Measurements from ENCODE around the gene SFT2D2.
A peak's percentile ranks its signal among the peaks of the same experiment; 100 is the strongest.

Gene SFT2D2

GRCh38 chr1:168210312-168210711 is 15.5 kb upstream of the SFT2D2 start:
- peaks cover 14% of the 10 kb centered on the region for H3K9me3 Mint-ChIP-seq
- ATAC-seq, result no peak
- no peak overlapping the region for H3K27ac Mint-ChIP-seq
- H3K4me3 Mint-ChIP-seq, result no peak overlapping the region
- H3K36me3 Mint-ChIP-seq, result peaks cover 13% of the 10 kb centered on the region
- no peaks in the 10 kb centered on the region for H3K4me1 Mint-ChIP-seq
- no peaks in the 10 kb centered on the region for H3K27me3 Mint-ChIP-seq

DNA sequence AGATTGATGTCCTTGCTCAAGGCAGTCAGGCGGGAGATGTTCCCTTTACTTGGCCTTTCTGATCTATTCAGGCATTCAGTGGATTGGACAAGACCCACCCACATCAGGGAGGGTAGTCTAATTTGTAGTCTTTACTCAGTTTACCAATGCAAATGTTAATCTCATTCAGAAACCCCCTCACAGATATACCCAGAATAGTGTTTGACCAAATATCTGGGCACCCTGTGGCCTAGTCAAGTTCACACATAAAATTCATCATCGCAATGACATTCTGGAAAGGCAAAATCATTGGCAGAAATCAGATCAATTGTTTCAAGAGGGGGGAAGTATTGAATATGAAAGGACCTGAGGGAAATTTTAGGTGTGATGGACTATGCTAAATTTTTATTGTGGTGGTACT is 12.5 kb upstream of the SFT2D2 start:
- no peaks in the 10 kb centered on the region for H3K27me3 Mint-ChIP-seq
- H3K36me3 Mint-ChIP-seq, result peaks cover 6% of the 10 kb centered on the region
- H3K4me1 Mint-ChIP-seq, result no peaks in the 10 kb centered on the region
- no peak overlapping the region for H3K4me3 Mint-ChIP-seq
- ATAC-seq, result no peak
- H3K27ac Mint-ChIP-seq, result no peak overlapping the region
- peaks cover 12% of the 10 kb centered on the region for H3K9me3 Mint-ChIP-seq

DNA sequence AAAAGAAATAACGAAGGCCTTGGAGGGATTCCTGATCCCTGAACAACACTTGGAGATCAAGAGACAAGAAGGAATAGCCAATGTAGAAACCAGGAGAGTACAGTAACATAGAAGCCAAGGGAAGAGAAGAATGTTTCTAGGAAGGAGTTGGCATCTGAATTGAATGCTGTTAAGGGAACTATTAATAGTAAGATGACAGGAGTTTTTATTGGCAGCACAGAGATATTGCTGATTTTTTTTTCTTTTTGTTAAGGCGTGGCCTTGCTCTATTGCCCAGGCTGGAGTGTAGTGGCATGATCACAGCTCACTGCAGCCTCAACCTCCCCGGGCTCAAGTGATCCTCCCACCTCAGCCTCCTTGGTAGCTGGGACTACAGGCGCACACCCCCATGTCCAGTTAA is 9.6 kb upstream of the SFT2D2 start:
- Mint-ChIP-seq H3K4me1 (no peaks in the 10 kb centered on the region), H3K27ac (no peak overlapping the region), H3K36me3 (peaks cover 6% of the 10 kb centered on the region), H3K9me3 (peaks cover 12% of the 10 kb centered on the region), H3K27me3 (no peaks in the 10 kb centered on the region), H3K4me3 (no peak overlapping the region)
- no peak for ATAC-seq

- H3K27ac Mint-ChIP-seq, result no peak overlapping the region
- peaks cover 6% of the 10 kb centered on the region for H3K36me3 Mint-ChIP-seq
- no peak overlapping the region for H3K4me3 Mint-ChIP-seq
- H3K9me3 Mint-ChIP-seq, result peaks cover 7% of the 10 kb centered on the region
- ATAC-seq, result no peak
- no peaks in the 10 kb centered on the region for H3K4me1 Mint-ChIP-seq
- no peaks in the 10 kb centered on the region for H3K27me3 Mint-ChIP-seq
Measured at GRCh38 chr1:168217664-168218063, 8.1 kb upstream of the SFT2D2 start.

- H3K27me3 Mint-ChIP-seq, result no peaks in the 10 kb centered on the region
- no peak for ATAC-seq
- no peak overlapping the region for H3K27ac Mint-ChIP-seq
- H3K9me3 Mint-ChIP-seq, result no peaks in the 10 kb centered on the region
- H3K4me1 Mint-ChIP-seq, result no peaks in the 10 kb centered on the region
- H3K36me3 Mint-ChIP-seq, result no peaks in the 10 kb centered on the region
- H3K4me3 Mint-ChIP-seq, result no peak overlapping the region
Measured at GRCh38 chr1:168218658-168219057, 7.1 kb upstream of the SFT2D2 start.

DNA sequence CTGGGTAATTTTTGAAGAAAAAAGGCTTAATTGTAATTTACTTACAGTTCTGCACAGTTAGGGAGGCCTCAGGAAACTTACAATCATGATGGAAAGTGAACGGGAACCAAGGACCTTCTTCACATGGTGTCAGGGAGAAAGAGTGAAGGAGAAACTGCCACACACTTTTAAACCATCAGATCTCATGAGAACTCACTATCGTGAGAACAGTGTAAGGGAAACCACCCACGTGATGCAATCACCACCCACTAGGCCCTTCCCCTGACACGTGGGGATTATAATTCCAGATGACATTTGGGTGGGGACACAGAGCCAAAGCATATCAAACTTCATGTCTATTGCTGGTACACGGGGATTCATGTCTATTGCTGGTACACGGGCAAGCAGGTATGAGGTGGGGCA is 5.3 kb upstream of the SFT2D2 start:
- Mint-ChIP-seq H3K4me3 (no peak overlapping the region), H3K27ac (no peak overlapping the region)
- no peak for ATAC-seq

DNA sequence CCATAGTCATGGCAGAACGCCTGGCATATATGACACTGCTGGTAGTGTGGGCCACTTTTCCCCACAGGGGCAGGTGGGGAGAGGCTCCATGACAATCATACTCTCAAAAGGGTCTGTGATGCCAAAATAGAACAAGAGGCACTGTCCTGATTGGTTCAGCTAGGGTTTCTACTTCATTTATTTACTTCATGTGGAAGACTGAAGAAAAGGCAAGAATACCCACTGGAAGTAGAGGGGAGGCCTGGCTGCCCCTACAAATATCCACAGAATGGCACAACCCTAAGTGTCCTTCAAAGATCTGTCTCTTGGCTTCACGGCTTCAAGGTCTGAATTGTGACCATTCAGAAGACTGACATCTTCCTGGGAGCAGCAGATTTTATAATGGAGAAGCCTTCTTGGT is 4.5 kb upstream of the SFT2D2 start:
- no peak for ATAC-seq
- Mint-ChIP-seq H3K27me3 (no peaks in the 10 kb centered on the region), H3K4me1 (peaks cover 13% of the 10 kb centered on the region), H3K27ac (no peak overlapping the region), H3K4me3 (no peak overlapping the region), H3K36me3 (no peaks in the 10 kb centered on the region), H3K9me3 (no peaks in the 10 kb centered on the region)

More for the DNA sequence above, 5.3 kb upstream of the SFT2D2 start:
- peaks cover 12% of the 10 kb centered on the region for H3K4me1 Mint-ChIP-seq
- H3K9me3 Mint-ChIP-seq, result no peaks in the 10 kb centered on the region
- no peaks in the 10 kb centered on the region for H3K36me3 Mint-ChIP-seq
- no peaks in the 10 kb centered on the region for H3K27me3 Mint-ChIP-seq

- Mint-ChIP-seq H3K4me1 (peaks cover 30% of the 10 kb centered on the region), H3K9me3 (no peaks in the 10 kb centered on the region), H3K27me3 (no peaks in the 10 kb centered on the region), H3K4me3 (no peak overlapping the region), H3K27ac (no peak overlapping the region), H3K36me3 (no peaks in the 10 kb centered on the region)
- ATAC-seq, result no peak
Measured at GRCh38 chr1:168223261-168223660, 2.5 kb upstream of the SFT2D2 start.

DNA sequence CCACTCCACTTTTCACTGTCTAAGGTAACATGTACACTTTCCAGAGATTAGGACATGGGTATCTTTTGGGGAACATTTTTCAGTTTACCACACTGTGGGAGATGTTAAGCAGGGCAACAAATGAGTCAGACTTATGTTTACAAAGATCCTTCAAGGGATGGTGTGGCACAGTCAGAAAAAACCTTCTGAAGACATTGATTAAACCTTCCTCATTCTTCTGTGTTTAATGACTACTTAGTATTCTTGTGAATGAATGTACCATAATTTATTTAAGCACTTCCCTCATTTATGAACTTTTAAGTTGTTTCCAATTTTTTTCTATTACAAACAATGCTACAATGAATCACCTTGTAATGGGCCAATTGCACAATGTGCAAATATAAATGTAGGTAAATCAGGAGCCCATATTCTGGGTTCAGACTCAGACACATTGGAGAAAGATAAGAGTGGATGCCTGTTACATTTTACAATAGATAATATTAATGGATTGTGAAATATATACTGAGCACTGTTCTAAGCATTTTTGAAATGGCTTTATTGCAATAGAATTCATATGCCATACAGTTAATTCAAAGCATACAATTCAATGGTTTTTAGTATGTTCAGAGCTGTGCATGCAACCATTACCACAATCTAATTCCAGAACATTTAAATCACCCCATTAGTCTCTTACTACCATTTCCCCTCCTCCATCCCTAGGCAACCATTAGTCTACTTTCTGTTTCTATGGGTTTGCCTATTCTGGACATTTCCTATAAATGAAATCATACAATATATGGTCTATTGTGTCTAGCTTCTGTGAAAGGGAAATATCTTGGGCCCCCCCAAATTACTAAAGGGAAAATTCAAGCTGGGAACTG is 1.9 kb upstream of the SFT2D2 start:
- no peak overlapping the region for H3K27ac Mint-ChIP-seq
- H3K4me1 Mint-ChIP-seq, result peaks cover 37% of the 10 kb centered on the region
- ATAC-seq, result no peak
- H3K4me3 Mint-ChIP-seq, result no peak overlapping the region
- H3K36me3 Mint-ChIP-seq, result no peaks in the 10 kb centered on the region
- H3K27me3 Mint-ChIP-seq, result no peaks in the 10 kb centered on the region
- H3K9me3 Mint-ChIP-seq, result no peaks in the 10 kb centered on the region

- Mint-ChIP-seq H3K9me3 (no peaks in the 10 kb centered on the region), H3K27me3 (no peaks in the 10 kb centered on the region), H3K4me1 (peaks cover 46% of the 10 kb centered on the region), H3K27ac (peak overlapping the region; percentile 91), H3K4me3 (peak overlapping the region; percentile 93), H3K36me3 (peaks cover 10% of the 10 kb centered on the region)
- no peak for ATAC-seq
Measured at GRCh38 chr1:168224991-168225390, 813 bp upstream of the SFT2D2 start.

DNA sequence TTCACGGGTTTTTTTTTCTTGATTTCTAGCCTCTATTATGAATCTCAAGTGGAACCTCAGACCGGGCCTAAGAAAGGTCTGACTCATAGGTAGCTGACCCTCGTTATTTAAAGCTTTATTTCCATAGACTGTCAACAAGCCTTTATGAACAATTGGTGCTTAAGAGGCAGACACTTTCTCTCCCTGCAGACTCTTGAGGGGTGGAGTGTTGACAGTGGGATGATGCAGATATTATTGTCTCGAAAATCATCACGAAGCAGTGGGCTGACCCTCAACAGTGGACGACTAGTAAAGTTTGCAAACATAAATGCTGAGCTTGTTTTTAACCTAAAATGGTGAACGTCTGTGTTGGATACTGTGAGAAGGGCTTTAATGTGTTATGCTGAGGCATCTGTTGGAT is 1.8 kb downstream of the SFT2D2 start:
- no peak for ATAC-seq
- peak overlapping the region; percentile 91 for H3K27ac Mint-ChIP-seq
- no peaks in the 10 kb centered on the region for H3K27me3 Mint-ChIP-seq
- peaks cover 31% of the 10 kb centered on the region for H3K36me3 Mint-ChIP-seq
- H3K9me3 Mint-ChIP-seq, result no peaks in the 10 kb centered on the region
- H3K4me1 Mint-ChIP-seq, result peaks cover 64% of the 10 kb centered on the region
- H3K4me3 Mint-ChIP-seq, result peak overlapping the region; percentile 93

DNA sequence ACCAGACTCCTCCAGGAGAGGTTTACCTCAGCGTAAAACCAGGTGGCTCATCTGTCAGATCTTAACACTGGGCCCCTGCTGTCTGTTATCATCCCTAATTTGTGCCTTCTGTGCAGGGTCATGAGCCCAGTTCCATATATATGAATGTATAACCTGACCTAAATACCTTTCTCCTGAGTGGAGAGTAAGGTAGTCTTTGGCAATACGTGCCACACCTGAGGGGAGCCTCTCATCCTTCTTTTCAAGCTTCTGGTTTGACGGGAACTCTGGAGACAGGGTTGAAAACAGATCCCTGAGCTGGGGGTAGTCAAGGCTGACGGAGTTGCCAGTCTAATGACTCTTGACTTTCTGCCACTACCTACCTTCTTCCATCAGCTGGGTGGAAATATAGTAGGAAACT is 4.1 kb downstream of the SFT2D2 start:
- Mint-ChIP-seq H3K36me3 (peaks cover 52% of the 10 kb centered on the region), H3K27me3 (no peaks in the 10 kb centered on the region), H3K4me1 (peaks cover 75% of the 10 kb centered on the region), H3K4me3 (peak overlapping the region; percentile 22), H3K27ac (peak overlapping the region; percentile 91), H3K9me3 (no peaks in the 10 kb centered on the region)
- ATAC-seq, result no peak

GRCh38 chr1:168230709-168231108 is 4.9 kb downstream of the SFT2D2 start:
- Mint-ChIP-seq H3K4me3 (no peak overlapping the region), H3K27ac (no peak overlapping the region), H3K4me1 (peaks cover 76% of the 10 kb centered on the region), H3K27me3 (no peaks in the 10 kb centered on the region), H3K9me3 (no peaks in the 10 kb centered on the region), H3K36me3 (peaks cover 60% of the 10 kb centered on the region)
- no peak for ATAC-seq

DNA sequence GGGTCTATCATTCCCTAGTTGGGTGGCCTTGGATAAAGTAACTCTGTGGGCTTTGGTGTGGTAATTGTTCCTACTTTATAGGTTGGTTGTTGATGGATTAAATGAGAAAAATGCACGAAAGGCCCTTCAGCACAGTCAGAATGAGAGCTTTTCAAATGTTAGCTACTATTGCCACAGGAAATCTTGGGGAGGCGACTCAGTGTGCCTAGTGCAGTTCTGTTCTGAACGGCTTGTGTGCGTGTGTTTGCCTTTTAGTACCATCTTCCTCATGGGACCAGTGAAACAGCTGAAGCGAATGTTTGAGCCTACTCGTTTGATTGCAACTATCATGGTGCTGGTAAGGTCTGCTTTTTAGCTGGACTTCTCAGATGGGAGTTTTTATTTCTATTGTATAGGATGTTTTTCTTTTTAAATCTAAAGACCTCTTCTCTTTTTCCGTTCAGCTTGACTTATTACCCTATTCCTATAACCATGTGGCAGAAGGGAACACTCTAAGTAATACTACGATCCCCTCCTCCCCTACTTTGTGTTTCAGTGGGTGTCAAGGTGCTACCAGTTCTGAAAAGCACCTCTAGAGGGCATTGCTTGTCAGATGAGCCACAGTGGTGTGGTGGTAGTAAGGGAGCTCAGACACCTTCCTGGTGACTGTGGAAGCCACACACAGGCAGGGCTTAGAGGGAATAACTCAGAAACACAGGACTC is 9.2 kb downstream of the SFT2D2 start:
- H3K27ac Mint-ChIP-seq, result no peak overlapping the region
- peaks cover 63% of the 10 kb centered on the region for H3K4me1 Mint-ChIP-seq
- ATAC-seq, result peak; percentile 66
- H3K9me3 Mint-ChIP-seq, result no peaks in the 10 kb centered on the region
- no peak overlapping the region for H3K4me3 Mint-ChIP-seq
- no peaks in the 10 kb centered on the region for H3K27me3 Mint-ChIP-seq
- peaks cover 80% of the 10 kb centered on the region for H3K36me3 Mint-ChIP-seq

- H3K9me3 Mint-ChIP-seq, result no peaks in the 10 kb centered on the region
- peaks cover 62% of the 10 kb centered on the region for H3K4me1 Mint-ChIP-seq
- H3K36me3 Mint-ChIP-seq, result peaks cover 84% of the 10 kb centered on the region
- no peak overlapping the region for H3K27ac Mint-ChIP-seq
- no peak overlapping the region for H3K4me3 Mint-ChIP-seq
- ATAC-seq, result no peak
- H3K27me3 Mint-ChIP-seq, result no peaks in the 10 kb centered on the region
Measured at GRCh38 chr1:168235548-168235885, 9.7 kb downstream of the SFT2D2 start.

DNA sequence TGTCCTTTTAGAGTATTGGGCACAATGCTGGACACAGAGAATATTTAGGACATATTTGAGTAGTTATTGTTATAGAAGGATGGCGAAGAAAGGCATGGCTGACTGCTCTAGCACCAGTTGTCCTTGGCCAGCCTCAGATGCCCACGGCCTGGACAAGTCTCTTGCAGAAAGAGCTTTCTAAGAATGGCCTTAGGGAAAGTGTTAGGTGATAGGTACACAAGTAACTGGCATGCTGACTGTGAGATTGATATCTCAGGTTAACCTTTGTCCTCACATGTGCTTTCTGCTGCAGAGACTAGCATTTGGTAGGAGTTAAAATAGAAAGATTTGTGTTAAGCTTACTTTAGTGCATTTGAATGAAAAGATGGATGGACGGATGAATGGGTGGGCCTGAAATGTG is 10.1 kb downstream of the SFT2D2 start:
- no peak overlapping the region for H3K4me3 Mint-ChIP-seq

More for the DNA sequence above, 10.1 kb downstream of the SFT2D2 start:
- ATAC-seq, result no peak
- Mint-ChIP-seq H3K36me3 (peaks cover 84% of the 10 kb centered on the region), H3K27ac (no peak overlapping the region), H3K9me3 (no peaks in the 10 kb centered on the region), H3K27me3 (no peaks in the 10 kb centered on the region), H3K4me1 (peaks cover 58% of the 10 kb centered on the region)

All from stimulated activated memory B cell treated with anti-CD40 and anti-IgM and Interleukin-4, amounts not matched to agents 10 μg/mL and 1 μg/mL and 100 μg/mL, for 72 hours (primary cell).